ENCODE results near the gene OBP2B.

Gene OBP2B

DNA sequence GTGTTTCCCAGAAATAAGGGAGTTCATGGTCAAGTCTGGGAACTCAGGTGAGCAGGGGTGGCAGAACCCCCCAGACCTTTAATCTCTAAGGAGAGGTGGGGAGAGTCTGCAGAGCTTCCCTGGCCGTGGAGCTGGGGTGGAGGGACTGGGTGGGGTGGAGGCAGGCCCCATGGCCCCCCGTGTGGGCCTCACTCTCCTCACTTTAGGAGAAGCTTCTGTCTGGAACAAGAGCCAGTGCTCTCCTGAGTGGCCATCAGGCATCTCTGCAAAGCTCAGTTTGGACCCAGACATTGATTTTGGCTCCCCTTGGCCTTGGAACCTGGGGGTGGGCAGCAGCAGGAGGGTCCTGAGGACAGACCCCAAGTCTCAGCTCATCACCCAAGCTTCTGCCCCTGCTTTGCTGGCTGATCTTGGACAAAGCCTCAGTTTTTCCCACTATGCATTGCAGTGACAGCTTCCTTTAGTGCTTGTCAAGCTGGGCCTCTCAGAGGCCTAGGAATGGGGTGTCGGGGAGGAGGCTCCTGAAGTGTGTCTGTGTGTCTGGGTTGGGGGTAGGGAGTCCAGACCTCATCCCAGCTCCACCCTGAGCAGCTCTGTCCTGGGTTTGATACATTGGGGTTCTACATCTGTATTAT, 41.8 kb downstream of the OBP2B start:
- DNase-seq (ENCODE audit: low read depth): no peak

GRCh38 chr9:133166392-133166791, 42.7 kb downstream of the OBP2B start:
- DNase-seq (ENCODE audit: low read depth): no peak

DNA sequence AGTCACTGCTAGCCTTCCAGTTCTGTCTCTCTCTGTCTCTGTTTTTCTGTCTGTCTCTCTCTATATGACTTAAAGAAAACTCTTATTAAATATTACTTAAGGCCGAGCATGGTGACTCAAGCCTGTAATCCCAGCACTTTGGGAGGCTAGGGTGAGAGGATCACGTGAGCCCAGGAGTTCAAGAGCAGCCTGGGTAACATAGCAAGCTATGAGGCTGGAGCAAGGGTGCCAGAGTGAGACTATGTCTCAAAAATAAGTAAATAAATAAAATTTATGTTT, 43.7 kb downstream of the OBP2B start:
- DNase-seq (ENCODE audit: low read depth): no peak

- no peak for DNase-seq (ENCODE audit: low read depth)
These were observed 44.9 kb downstream of the OBP2B start for GRCh38 chr9:133164191-133164590.

DNA sequence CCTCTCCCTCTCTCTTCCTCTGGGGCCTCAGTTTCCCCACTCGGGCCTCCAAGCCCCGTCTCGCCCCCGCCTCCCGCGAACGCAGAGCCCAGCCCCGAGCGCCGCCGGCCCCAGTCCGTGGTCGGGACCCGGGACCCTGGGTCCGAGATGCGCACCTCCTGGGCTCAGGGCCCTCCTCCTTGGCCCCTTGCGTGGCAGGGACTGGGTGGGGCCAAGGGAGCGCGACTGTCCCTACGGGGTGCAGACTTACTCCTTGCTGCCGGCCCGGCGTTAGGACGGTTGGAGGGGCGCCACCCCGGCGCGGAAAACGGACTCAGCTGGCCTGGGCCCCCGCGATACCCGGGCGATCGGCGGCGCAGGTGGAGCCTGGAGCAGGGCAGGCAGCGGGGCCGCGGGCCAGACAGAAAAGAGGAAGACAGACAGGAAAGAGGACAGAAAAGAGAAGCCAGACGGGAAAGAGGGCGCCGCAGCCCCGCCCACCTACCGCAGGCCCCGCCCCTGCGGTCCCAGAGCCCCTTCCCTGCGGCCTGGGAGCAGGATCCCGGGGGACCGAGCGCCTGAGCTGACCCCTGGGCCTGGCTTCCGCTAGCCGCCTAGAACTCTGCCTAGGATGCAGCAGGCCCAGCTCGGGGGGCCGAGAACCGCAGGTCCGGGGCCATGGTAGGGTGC, 45.4 kb downstream of the OBP2B start, which contains the start of gene GBGT1:
Gene GBGT1, minus strand, starts transcription at position 411 of the 669 bp plus-strand sequence. CDS start 1,502 bp downstream, outside the sequence.
- DNase-seq (ENCODE audit: low read depth): no peak

GRCh38 chr9:133162861-133163503, 46.1 kb downstream of the OBP2B start:
- no peak for DNase-seq (ENCODE audit: low read depth)

- no peak for DNase-seq (ENCODE audit: low read depth)
These were observed 47.5 kb downstream of the OBP2B start for GRCh38 chr9:133161547-133161950.

DNA sequence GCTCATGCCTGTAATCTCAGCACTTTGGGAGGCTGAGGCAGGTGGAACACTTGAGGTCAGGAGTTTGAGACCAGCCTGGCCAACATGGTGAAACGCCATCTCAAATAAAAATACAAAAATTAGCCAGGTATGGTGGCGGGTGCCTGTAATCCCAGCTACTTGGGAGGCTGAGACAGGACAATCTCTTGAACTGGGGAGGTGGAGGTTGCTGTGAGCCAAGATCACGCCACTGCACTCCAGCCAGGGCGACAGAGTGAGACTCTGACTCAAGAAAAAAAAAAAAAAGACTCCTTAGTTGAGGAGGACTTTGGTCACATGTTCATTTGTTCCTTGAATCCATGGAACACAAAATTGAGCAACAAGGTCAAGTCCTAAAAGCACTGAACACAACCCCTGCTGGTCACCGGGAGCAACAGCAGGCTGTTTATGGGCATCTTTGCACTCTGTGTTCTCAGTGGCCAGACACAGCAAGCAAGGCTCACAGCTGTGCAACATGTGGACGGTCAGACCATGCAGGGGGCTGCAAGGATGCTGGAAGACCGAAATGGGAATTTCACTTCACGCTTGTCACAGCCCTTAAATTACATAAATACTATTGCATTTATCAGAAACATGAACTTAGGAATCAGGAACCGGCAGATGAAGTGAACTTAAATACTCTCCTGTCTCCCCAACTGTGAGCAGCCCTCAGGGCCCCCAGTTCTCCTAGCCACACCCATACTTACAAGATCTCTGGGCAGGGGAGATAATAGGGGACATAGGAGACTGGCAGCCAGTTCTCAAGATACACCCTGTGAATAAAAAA, 48.1 kb downstream of the OBP2B start:
- DNase-seq (ENCODE audit: low read depth): peak; percentile 64

GRCh38 chr9:133158695-133159094, 50.4 kb downstream of the OBP2B start:
- no peak for DNase-seq (ENCODE audit: low read depth)
